ENCODE results near the gene C10orf90. TPM values are rescaled to one million over a fixed set of nuclear protein-coding genes. Genes with fewer than 3 reads are reported as not detected.

Gene C10orf90
- total and polyA plus RNA-seq, 2 experiments from 2014 or later, result 0.20 TPM; not detected in 1

GRCh38 chr10:126639084-126639483, 31.4 kb downstream of the C10orf90 start:
- WGBS (ENCODE audit: low lambda C conversion rate, missing lambda C conversion rate), result 97% methylated on average over 9 of the region's 9 CpGs
- Histone ChIP-seq H2AFZ (no peak overlapping the region), H3K36me3 (replicated peaks; ENCODE audit: insufficient read depth, low read depth) (no peaks in the 10 kb centered on the region), H3K4me1 (ENCODE audit: insufficient read depth) (no peaks in the 10 kb centered on the region), H3K79me2 (no peaks in the 10 kb centered on the region), H3K9me2 (replicated peaks; ENCODE audit: insufficient read depth) (no peaks in the 10 kb centered on the region), H3K9me3 (ENCODE audit: low read depth) (no peaks in the 10 kb centered on the region), H4K20me1 (ENCODE audit: insufficient read depth, poor library complexity, severe bottlenecking) (no peaks in the 10 kb centered on the region), H3K27ac (no peak overlapping the region), H3K4me3 (no peak overlapping the region), H3K4me2 (no peak overlapping the region), H3K27me3 (no peaks in the 10 kb centered on the region)
- DNase-seq (ENCODE audit: low spot score), result no peak
- no peak for TF ChIP-seq EZH2 (IDR thresholded peaks at IDR 0.05; ENCODE audit: borderline replicate concordance)
- no peak for TF ChIP-seq CTCF (IDR thresholded peaks at IDR 0.05; ENCODE audit: poor library complexity)
- no peak for TF ChIP-seq EZH2phosphoT487 (IDR thresholded peaks at IDR 0.05; ENCODE audit: low read depth, severe bottlenecking, unreplicated experiment)

GRCh38 chr10:126638542-126638941, 32.0 kb downstream of the C10orf90 start:
- Histone ChIP-seq H3K27me3 (no peaks in the 10 kb centered on the region), H3K4me1 (ENCODE audit: insufficient read depth) (no peaks in the 10 kb centered on the region), H3K9me3 (ENCODE audit: low read depth) (no peaks in the 10 kb centered on the region), H3K4me3 (no peak overlapping the region), H4K20me1 (ENCODE audit: insufficient read depth, poor library complexity, severe bottlenecking) (no peaks in the 10 kb centered on the region), H2AFZ (no peak overlapping the region), H3K9me2 (replicated peaks; ENCODE audit: insufficient read depth) (no peaks in the 10 kb centered on the region), H3K36me3 (replicated peaks; ENCODE audit: insufficient read depth, low read depth) (no peaks in the 10 kb centered on the region), H3K27ac (no peak overlapping the region), H3K4me2 (no peak overlapping the region), H3K79me2 (no peaks in the 10 kb centered on the region)
- TF ChIP-seq CTCF (IDR thresholded peaks at IDR 0.05; ENCODE audit: poor library complexity), result no peak
- no peak for TF ChIP-seq EZH2phosphoT487 (IDR thresholded peaks at IDR 0.05; ENCODE audit: low read depth, severe bottlenecking, unreplicated experiment)
- no peak for DNase-seq (ENCODE audit: low spot score)
- 87% methylated on average over 6 of the region's 6 CpGs for WGBS (ENCODE audit: low lambda C conversion rate, missing lambda C conversion rate)

DNA sequence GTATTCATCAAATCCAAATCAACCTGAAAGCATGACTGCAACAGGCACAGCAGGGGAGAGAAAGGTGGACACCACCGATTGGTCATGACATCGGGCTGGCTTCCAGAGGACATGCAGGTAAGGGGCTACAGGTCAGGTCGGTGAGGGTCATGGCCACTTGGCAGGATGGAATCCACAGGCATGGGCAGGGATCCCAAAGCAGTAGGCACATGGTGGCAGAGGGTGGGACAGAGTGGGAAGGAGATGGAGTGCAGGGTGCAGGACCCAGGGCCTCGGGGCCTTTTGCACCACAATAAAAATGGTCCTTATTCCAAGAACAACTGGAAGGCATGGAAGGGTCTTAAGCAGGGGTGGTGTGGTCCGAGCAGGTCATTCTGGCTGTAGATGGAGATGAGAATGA, 33.0 kb downstream of the C10orf90 start:
- Histone ChIP-seq H4K20me1 (ENCODE audit: insufficient read depth, poor library complexity, severe bottlenecking) (no peaks in the 10 kb centered on the region), H3K4me2 (no peak overlapping the region), H3K9me3 (ENCODE audit: low read depth) (no peaks in the 10 kb centered on the region), H3K27ac (no peak overlapping the region), H3K9me2 (replicated peaks; ENCODE audit: insufficient read depth) (no peaks in the 10 kb centered on the region), H2AFZ (no peak overlapping the region), H3K79me2 (no peaks in the 10 kb centered on the region), H3K4me1 (ENCODE audit: insufficient read depth) (no peaks in the 10 kb centered on the region), H3K27me3 (no peaks in the 10 kb centered on the region), H3K4me3 (no peak overlapping the region), H3K36me3 (replicated peaks; ENCODE audit: insufficient read depth, low read depth) (no peaks in the 10 kb centered on the region)
- 92% methylated on average over 5 of the region's 5 CpGs for WGBS (ENCODE audit: low lambda C conversion rate, missing lambda C conversion rate)
- no peak for DNase-seq (ENCODE audit: low spot score)
- TF ChIP-seq EZH2 (IDR thresholded peaks at IDR 0.05; ENCODE audit: borderline replicate concordance), result no peak
- no peak for TF ChIP-seq EZH2phosphoT487 (IDR thresholded peaks at IDR 0.05; ENCODE audit: low read depth, severe bottlenecking, unreplicated experiment)
- no peak for TF ChIP-seq CTCF (IDR thresholded peaks at IDR 0.05; ENCODE audit: poor library complexity)

DNA sequence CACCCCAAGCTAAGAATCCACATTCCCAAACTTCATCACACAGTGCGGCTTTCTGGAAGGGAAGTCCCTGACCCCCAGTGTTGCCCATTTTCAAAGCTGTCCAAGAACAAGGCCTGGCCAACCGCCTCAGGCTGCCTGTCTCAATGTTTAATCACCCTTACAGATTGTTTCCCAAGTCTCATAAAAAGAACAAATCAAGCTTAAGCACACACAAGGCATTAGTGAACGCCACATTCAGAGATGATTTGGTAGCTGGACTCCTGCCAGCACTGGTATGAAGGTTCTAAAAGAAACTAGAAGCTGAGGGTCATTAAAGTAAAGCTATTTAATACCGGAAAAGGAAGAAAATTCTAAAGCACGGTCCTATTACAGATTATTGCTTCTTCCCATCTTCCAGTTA, 35.6 kb downstream of the C10orf90 start:
- Histone ChIP-seq H3K27me3 (no peaks in the 10 kb centered on the region), H3K9me2 (replicated peaks; ENCODE audit: insufficient read depth) (no peaks in the 10 kb centered on the region), H3K4me2 (no peak overlapping the region), H3K4me3 (no peak overlapping the region), H2AFZ (no peak overlapping the region), H3K27ac (no peak overlapping the region), H3K36me3 (replicated peaks; ENCODE audit: insufficient read depth, low read depth) (no peaks in the 10 kb centered on the region), H3K79me2 (no peaks in the 10 kb centered on the region), H3K9me3 (ENCODE audit: low read depth) (no peaks in the 10 kb centered on the region), H3K4me1 (ENCODE audit: insufficient read depth) (no peaks in the 10 kb centered on the region), H4K20me1 (ENCODE audit: insufficient read depth, poor library complexity, severe bottlenecking) (no peaks in the 10 kb centered on the region)
- TF ChIP-seq EZH2 (IDR thresholded peaks at IDR 0.05; ENCODE audit: borderline replicate concordance), result no peak
- TF ChIP-seq CTCF (IDR thresholded peaks at IDR 0.05; ENCODE audit: poor library complexity), result no peak
- no peak for TF ChIP-seq EZH2phosphoT487 (IDR thresholded peaks at IDR 0.05; ENCODE audit: low read depth, severe bottlenecking, unreplicated experiment)
- WGBS (ENCODE audit: low lambda C conversion rate, missing lambda C conversion rate), result 48% methylated on average over 5 of the region's 5 CpGs
- peak; percentile 8 for DNase-seq (ENCODE audit: low spot score)

Data from hepatocyte (in vitro differentiated cells).